Stimulated activated naive CD8-positive, alpha-beta T cell treated with anti-CD3 and anti-CD28 coated beads, Interleukin-15, Interleukin-2, amounts not matched to agents 100 ng/mL and 50 ng/mL, for 24 hours (primary cell): Measurements from ENCODE around the gene LSM12.

Experiments
- H3K27ac Mint-ChIP-seq: one replicate; pipeline ENCODE4 v1.8.0; 2021; ENCODE audit warnings: mild to moderate bottlenecking, mixed read lengths
- H3K27me3 Mint-ChIP-seq: one replicate; pipeline ENCODE4 v1.8.0; 2021; ENCODE audit warnings: mixed read lengths
- H3K36me3 Mint-ChIP-seq: one replicate; pipeline ENCODE4 v1.8.0; 2021; ENCODE audit warnings: low read depth, mixed read lengths
- H3K4me1 Mint-ChIP-seq: one replicate; pipeline ENCODE4 v1.8.0; 2021; ENCODE audit warnings: low read depth, mixed read lengths
- H3K4me3 Mint-ChIP-seq: one replicate; pipeline ENCODE4 v1.8.0; 2021; ENCODE audit warnings: mild to moderate bottlenecking, mixed read lengths
- H3K9me3 Mint-ChIP-seq: one replicate; pipeline ENCODE4 v1.8.0; 2021; ENCODE audit warnings: mixed read lengths

Gene LSM12

DNA sequence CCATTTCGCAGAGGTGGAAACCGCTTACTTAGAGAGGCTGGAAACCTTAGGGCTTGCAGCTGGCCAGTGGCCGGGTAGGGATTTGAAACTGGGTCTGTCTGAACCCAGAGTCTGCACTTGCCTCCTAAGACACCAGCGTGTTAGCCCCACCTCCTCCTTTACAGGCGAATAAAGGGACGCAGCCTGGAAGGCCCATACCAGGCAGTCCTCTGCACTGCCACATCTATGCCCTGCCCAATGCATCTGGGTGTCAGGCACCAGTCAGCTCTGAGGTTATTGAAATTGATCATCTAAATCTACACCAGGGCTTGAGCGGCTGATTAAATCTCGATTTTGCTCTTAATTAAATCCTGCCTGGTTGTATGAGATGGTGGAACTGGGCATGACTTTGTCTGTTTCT, 82.0 kb downstream of the LSM12 start:
- Mint-ChIP-seq H3K27me3 (peaks cover 46% of the 10 kb centered on the region), H3K4me3 (no peak overlapping the region)

More for the DNA sequence above, 82.0 kb downstream of the LSM12 start:
- H3K4me1 Mint-ChIP-seq: no peaks in the 10 kb centered on the region
- H3K9me3 Mint-ChIP-seq: no peaks in the 10 kb centered on the region
- H3K36me3 Mint-ChIP-seq: no peaks in the 10 kb centered on the region
- H3K27ac Mint-ChIP-seq: no peak overlapping the region
